NCI-H748 (cell line): ENCODE data around the gene DDOST.

ENCODE experiments used
- DNase-seq: peaks from one replicate; lab custom pipeline; 2025; ENCODE audit not compliant: unreplicated experiment; lab: John Stamatoyannopoulos, UW

DDOST gene

DNA sequence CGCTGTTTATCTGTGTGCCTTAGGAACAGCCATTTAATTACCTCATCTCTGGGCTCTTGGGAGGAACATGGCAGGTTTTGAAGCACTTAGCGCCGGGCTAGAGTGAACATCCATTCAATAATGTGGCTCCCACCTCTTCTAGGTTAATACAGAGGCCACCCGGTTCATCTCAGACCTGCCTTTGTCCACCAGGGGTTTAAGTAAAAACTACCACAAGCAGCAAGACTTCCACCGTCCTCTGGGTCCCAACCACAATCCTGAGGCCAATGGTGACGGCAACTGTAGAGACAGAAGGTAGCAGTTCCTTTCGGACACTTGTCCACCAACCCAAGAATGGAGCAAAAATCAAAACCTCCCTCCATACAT lies 924 bp upstream of the DDOST start:
- DNase-seq, result no peak

DNA sequence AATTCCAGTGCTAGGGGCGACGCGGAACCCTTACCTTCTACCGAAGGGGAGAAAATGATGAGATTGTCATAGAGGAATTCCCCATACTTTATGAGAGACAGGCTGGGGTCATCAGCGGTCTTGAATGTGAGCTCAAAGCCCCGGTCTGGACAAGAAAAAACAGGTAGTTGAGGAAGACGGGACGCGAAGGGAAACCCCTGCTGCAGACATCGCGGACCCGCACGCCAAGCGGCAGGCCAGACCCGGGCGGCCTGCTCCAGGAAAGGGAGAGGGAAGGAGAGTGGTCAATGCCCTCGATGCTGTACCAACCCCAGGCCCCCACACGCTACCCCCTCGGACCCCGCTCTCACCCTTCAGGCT lies 342 bp downstream of the DDOST start:
- no peak for DNase-seq

DNA sequence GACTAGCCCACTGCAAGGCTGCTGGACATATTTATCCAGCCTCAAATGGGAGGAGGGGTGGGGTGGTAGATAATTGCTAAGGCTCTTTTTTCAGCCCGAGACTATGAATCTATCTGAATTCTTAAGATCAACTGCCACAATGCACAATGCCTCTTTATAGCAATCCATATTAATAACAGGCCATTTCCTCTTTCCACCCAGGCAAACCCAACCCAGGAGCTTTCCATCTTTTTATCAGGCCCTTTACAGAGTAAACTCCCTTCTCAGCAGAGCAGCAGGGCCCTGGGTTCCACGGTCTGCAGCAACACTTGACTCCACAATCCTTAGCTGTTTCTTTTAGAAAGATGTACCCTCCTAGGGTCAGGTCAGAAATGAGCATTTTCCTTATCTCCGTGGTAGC lies 806 bp downstream of the DDOST start:
- DNase-seq, result no peak

DNA sequence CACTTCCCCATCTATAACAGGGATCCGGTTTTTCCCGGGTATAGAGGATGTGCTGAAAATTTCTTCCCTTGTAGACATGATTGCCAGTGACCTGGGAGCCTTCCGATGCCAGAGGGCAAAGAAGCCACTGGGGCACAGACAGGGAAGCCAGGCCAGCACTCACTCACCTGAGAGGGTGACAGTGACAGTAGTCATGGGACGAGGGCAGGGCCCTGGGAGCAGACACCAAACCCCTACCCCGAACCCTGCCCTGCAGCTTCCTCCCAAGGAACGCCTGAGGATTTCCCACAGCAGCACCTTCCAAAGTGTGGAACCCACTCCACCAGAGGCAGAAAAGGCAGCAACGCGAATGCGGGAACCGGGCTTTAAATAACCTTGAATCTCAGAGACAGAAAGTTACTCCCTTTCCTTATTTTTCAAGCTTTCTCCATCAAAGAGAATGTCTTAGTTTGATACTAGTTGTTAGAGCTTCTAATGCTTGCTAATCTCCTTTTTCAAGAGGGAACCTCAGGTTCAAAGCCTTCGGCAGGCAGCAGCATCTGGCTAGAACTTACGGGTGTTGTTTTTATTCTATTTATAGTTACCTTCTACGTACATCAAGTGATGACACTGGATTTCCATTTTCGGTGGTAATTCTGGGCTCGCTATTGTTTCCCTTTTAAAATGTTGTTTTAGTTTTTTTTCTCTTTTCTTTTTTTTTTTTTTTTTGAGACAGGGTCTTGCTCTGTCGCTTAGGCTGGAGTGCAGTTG lies 2.8 kb downstream of the DDOST start:
- DNase-seq, result no peak

DNA sequence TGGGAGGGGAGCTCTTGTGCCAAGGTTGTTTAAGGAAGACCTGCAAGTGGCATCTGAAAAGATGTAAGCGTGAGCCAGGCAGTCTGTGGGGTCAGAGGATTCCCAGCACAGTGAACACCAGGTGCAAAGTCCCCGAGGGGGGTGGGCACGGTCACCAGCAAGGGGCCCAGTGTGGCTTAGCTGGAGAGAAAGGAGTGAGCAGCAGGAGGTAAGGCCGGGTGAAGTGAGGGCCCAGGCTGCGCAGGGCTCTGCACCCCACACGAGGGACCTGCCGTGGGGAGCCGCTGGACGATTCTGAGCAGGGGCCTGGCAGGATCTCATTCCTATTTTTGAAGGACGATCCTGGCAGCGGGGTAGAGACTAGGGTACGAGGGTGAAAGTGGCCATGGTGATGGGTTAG lies 4.1 kb downstream of the DDOST start:
- no peak for DNase-seq

DNA sequence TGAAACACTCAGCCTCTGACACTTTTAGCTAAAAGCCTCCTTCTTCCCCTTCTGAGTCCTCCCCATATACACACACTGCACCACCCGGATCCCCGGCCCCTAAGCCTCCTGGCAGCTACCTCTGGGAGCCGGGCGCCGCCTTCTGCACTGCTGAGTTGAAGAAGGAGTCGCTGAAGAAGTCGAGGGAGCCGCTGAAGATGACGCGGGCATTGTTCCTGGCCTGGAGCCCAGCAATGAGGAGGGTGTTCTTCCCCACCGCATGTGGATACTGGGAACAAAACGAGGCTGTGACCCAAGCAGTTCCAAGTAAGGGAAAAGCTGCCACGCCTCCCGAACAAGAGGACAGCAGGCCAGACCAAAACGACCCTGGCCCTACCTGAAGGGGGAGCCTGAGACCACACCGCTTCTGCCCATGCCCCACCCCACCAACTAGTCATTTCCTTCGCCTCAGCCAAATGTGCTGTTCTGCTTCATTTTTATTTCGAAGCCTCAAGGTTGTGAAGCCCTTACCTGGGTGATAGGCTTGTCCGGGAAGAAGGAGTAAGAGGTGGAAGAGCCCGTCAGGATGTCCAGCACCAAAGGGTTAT lies 7.0 kb downstream of the DDOST start:
- no peak for DNase-seq

DNA sequence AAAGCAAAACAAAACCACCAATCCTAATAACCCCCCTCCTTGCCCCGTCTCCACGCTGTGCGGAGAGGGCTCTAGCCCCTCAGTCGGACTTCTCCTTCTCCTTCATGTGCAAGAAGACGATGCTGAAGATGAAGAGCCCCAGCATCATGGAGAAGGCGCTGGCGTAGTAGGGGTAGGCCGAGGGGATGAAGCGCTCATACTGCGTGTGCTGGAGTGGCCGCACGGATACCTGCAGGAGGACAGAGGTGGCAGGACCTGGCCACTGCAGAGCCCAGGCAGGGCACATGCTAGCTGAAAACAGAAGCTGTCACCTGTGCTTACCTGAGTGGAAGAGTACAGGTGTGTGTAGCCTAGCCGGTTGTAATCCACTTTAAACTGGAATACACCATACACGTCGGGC lies 8.9 kb downstream of the DDOST start:
- DNase-seq, result no peak

DNA sequence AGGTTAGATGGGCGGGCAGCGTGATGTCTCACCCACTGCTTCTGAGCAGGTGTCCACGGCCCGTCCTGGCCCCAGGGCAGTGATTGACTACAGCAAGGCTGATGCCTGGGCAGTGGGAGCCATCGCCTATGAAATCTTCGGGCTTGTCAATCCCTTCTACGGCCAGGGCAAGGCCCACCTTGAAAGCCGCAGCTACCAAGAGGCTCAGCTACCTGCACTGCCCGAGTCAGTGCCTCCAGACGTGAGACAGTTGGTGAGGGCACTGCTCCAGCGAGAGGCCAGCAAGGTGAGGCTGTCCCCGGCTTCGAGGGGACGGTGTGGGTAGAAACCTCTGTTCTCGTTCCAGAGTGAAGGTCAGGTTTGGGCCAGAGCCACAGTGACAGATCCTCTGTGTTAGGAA lies 12.2 kb downstream of the DDOST start:
- DNase-seq, result no peak

DNA sequence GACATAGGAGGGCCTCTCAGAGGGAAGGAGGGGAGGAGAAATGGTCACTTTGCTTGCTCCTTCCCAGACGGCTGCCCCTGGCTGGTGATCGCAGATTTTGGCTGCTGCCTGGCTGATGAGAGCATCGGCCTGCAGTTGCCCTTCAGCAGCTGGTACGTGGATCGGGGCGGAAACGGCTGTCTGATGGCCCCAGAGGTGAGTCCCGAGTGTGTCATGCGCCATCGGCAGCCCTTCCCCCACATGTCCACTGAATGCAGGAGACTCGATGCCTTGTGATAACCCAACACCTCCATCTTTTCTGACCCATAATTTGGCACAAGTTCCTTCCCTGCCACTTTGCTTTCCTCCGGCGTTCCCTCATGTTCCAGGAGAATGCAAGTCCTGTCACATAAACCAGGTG lies 12.7 kb downstream of the DDOST start:
- DNase-seq, result no peak

DNA sequence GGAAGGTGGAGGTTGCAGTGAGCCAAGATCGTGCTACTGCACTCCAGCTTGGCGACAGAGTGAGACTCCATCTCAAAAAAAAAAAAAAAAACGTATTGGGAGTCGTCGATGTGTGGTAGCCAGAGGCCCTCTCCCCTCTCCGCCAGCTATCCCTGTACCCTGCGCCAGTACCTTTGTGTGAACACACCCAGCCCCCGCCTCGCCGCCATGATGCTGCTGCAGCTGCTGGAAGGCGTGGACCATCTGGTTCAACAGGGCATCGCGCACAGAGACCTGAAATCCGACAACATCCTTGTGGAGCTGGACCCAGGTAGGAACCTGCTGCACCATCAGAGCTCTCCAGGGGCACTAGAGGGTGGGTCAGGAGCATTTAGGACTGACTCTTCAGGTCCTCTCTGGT lies 15.8 kb downstream of the DDOST start:
- DNase-seq, result no peak

DNA sequence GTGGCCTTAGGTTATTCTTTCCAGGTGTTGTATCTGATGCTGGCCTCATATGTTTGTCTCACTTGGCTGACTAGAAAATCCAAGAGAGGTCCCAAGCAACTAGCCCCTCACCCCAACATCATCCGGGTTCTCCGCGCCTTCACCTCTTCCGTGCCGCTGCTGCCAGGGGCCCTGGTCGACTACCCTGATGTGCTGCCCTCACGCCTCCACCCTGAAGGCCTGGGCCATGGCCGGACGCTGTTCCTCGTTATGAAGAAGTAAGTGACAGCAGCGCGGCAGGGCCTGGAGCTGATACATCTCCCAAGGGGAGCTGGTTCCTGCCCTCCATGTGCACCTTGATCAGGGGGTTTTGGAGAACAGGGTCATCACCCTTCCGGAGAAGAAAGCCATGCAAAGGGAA lies 16.8 kb downstream of the DDOST start:
- DNase-seq, result no peak

DNA sequence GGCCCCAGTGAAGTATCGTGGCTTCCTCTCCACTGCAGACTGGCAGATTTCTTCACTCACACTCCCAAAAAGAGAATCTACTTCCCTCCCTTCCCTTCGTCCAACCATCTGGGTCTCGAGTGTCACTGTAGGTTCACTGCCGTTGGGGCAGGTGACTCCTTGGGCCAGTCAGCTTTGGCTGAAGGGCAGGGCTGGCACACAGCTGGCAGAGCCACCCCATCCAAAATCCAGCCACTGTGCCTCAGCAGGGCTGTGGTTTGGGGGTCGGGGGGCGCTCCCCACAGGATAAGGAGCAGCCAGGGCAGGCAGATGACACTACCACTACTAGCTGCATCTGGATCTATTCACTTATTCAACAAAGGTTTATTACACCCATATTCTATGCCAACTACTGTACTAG lies 18.1 kb downstream of the DDOST start:
- DNase-seq, result no peak

DNA sequence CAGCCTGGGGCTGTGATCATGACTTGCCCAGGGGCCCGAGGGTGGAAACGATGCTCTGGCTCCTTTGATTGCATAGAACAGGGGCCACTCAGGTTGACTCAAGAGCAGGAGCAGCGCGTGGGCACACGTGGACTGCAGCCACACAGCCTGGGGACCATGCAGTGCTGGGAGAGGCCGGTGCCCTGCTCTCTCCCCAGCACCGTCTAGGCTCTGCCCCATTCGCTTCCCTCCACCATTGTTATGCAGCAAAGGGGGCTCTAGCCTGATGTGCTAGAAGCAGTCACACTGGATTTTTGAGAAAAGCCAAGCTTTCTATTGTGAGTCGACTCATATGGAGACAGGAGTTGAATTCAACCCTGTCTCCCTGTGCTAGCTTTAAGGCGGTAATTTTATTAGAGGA lies 19.2 kb downstream of the DDOST start:
- no peak for DNase-seq

DNA sequence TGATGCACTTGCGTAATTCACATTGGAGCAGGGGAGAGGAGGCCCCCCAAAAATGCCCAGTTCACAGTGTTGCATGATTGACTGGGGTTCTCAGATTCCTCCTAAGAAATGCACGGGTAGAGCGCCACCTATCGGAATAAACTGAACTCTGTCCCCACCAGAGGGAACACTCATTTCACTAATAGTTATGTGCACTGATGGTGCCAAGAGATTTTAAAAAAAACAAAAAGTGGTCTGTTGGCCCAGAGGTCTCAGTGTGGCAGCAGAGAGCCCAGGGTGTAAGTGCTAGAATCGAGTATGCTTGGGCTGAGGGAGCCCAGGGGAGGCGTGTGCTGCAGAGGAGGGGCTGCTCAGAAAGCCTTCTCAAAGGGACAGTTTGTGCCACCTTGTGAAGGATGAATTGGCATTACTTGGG lies 21.0 kb downstream of the DDOST start:
- peak; percentile 25 for DNase-seq

DNA sequence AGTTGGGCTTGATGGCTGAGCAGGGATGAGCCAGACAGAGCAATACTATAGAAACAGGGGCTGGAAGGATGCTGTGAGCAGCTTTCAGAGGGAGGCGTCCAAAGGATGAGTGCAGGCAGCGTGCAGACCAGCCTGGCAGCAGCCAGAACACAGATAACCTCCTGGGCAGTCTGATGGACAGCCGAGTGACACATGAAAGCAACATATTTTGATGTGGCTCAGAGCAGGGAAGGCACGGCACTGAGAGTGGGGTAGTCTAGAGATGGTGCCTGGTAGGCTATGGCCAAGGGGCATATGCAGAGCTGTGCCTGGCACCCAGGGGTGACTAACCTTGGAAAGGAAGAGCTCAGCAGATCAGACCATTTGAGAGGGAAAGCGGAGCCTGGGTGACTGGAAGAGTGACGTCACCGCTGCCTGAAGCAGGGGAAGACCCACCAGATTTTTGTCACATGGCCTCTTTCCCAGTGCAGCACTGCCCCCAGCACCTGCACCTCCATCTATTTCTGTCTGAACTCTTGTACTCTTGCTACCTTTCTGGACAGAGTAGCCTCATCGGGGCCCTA lies 24.3 kb downstream of the DDOST start:
- no peak for DNase-seq

DNA sequence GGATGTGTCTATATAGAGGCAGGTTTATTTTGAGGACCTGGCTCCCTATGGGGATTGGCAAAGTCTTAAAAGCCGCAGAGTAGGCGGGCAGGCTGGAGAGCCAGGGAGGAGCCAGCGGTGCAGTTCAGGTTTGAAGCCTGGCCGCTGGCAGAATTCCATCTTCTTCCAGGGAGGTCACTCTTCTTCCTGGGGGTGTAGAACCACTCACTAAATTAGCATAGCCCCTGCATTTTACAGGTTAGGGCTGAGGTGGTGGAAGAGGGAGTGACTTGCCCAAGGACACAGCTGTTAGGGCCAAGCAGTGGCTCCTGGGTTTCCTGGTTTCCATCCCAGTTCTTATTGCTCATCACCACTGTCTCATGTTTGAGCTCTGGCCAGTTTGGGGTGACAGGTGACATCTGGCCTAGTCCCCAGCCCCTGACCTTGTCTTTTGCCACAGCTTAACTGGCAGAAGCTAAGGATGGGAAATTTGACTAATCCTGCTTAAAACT lies 26.5 kb downstream of the DDOST start:
- peak; percentile 49 for DNase-seq

DNA sequence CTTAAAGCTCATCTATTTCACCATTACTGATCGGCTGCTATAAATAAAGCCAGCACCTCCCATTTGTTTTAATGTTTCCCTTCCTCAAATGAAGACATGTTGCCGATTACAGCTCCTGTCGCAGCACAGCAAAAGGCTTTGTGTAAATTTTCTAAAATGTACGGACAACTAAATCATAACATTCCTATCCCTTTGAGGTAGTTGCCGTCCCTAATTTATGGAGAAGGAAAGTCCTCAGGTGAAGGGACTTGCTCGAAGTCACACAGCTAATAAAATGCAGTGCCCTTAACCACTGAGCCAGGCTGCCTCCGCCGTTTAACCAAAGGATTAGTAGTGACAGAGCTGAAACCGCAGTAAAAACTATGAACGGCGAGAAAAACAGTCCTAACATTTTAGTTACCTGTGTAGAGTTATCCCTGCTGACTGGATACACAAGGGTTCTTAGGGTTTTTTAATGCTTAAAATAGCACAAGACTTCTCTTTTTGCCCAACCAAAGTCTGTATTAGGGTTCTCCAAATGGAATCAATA lies 27.0 kb downstream of the DDOST start:
- no peak for DNase-seq

DNA sequence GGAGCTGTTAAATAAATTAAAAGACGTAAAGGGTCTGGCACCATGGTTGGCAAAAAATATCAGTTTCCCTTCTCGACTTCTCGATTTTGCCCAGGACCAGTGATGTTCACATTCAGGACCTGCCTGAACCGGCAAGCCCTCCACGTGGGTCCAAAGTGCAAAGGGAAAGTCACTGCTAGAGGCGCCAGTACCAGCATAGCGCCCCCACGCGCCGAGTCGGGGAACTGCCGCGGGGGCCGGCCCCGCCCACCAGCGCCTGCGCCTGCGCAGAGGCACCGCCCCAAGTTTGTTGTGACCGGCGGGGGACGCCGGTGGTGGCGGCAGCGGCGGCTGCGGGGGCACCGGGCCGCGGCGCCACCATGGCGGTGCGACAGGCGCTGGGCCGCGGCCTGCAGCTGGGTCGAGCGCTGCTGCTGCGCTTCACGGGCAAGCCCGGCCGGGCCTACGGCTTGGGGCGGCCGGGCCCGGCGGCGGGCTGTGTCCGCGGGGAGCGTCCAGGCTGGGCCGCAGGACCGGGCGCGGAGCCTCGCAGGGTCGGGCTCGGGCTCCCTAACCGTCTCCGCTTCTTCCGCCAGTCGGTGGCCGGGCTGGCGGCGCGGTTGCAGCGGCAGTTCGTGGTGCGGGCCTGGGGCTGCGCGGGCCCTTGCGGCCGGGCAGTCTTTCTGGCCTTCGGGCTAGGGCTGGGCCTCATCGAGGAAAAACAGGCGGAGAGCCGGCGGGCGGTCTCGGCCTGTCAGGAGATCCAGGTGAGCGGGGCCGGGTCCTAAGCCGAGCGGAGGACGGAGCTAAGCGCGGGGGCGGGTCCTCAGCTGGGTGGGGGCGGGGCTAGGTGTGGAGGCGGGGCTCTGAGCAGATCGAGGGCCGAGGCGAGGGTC lies 27.7 kb downstream of the DDOST start, which contains the start of gene PINK1:
Gene PINK1, plus strand, starts transcription at position 269 of the 875 bp plus-strand sequence. Its CDS starts 91 bp downstream, at position 360.
- DNase-seq, result peak; percentile 80

DNA sequence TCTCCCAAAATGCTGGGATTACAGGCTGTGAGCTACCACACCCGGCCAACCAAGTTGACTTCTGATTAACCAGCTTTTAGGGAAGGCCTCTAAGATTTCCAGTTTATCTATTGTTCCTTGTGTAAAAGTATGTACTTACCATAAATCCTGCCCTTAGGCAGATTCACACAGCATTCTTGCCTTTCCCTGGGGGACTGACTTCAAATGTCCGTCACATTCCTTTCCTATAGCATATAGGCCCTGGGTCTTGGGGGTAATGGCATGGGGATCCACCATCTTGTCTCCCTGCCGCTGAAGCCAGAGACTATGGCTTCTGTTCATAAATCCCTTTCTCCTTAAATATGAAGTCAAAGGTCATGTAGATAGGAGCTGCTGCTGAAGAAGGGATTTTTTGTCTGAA lies 28.8 kb downstream of the DDOST start:
- no peak for DNase-seq

DNA sequence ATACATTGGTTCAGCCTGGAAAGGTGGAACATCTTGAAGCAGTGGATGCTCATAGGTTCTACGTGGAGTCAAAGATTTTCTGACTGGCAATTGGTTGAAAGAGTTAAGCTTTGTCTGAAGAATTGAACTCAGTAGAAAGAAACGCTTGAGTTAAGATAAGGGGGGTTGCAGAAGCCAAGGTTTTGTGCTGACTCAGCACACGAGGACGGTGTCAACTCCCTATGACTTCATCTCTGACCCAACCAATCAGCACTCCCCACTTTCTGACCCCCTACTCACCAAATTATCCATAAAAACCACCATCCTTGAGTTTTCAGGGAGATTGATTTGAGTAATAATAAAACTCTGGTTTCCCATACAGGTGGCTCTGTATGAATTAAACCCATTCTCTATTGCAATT lies 30.4 kb downstream of the DDOST start:
- DNase-seq, result no peak

DNA sequence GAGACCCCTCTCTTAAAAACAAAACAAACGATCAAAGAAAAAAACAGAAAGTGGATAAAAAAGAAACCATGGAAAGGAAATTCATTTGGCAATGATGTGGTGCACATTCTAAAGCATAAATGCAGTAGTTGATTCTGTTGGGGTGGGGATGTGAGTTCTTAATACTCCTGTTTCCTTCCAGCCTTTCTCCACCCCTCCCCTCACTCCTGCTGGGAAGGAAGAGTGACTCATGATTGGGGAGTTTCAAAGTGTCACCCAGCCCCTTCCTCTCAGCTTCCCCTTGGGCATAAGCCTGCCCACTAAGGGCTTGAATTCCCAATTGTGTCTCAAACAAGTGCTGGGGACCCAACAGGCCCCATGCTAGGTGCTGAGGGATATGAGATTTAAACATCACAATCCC lies 34.6 kb downstream of the DDOST start:
- DNase-seq, result no peak

DNA sequence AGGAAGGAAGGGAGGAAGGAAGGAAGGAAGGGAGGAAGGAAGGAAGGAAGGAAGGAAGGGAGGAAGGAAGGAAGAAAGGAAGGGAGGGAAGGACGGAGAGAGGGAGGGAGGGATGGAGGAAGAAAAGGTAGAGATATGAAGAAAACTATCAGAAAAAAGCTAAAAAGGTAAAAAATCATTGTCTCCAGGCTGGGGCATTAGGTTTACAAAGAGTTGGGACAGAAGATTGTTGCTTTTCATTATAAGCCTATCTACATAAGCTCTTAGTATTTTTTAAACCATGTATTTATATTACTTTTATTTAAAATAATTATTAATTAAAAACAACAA lies 35.1 kb downstream of the DDOST start:
- no peak for DNase-seq
